Neural cell (in vitro differentiated cells): ENCODE results near the gene CCND1. TPM values are rescaled to one million over a fixed set of nuclear protein-coding genes. Genes with fewer than 3 reads are reported as not detected.

Source experiments
- H2AFZ ChIP-seq: fragments of 200-600, 300-800 bp; sonication (generic), shearing (Covaris generic); 2 replicates; pipeline ENCODE4 v1.6.0; 2014; ENCODE audit warnings: low read depth, mild to moderate bottlenecking, antibody characterized with exemption, low read length, moderate library complexity
- H3F3A ChIP-seq: fragments of 200-600 bp; shearing (Covaris generic); 2 replicates; pipeline ENCODE4 v1.6.1; 2016; ENCODE audit warnings: mild to moderate bottlenecking, moderate library complexity, mixed read lengths, antibody characterized with exemption, low read length; ENCODE audit not compliant: insufficient read depth, poor library complexity, severe bottlenecking
- H3K27ac ChIP-seq: fragments of 200-600, 300-800 bp; sonication (generic), shearing (Covaris generic); 2 replicates; pipeline ENCODE4 v1.5.1; 2014; ENCODE audit warnings: mild to moderate bottlenecking, low read length, moderate library complexity
- H3K27me3 ChIP-seq: fragments of 300-800, 200-600 bp; sonication (generic), shearing (Covaris generic); 2 replicates; pipeline ENCODE4 v1.6.0; 2014; ENCODE audit warnings: mild to moderate bottlenecking, low read depth, low read length, moderate library complexity; ENCODE audit not compliant: insufficient read depth
- H3K36me3 ChIP-seq: fragments of 300-800, 200-600 bp; sonication (generic), shearing (Covaris generic); 2 replicates; pipeline ENCODE4 v1.5.1; 2014; ENCODE audit warnings: mild to moderate bottlenecking, antibody characterized with exemption, low read length, moderate library complexity; ENCODE audit not compliant: insufficient read depth
- H3K4me2 ChIP-seq: fragments of 300-800, 200-600 bp; sonication (generic), shearing (Covaris generic); 2 replicates; pipeline ENCODE4 v1.6.0; 2014; ENCODE audit warnings: mild to moderate bottlenecking, low read length
- H3K4me3 ChIP-seq: fragments of 300-800, 200-600 bp; sonication (generic), shearing (Covaris generic); 2 replicates; pipeline ENCODE4 v1.5.1; 2014; ENCODE audit warnings: mild to moderate bottlenecking, low read length, moderate library complexity
- H3K79me2 ChIP-seq: fragments of 200-600 bp; shearing (Covaris generic); replicated peaks from 2 replicates; pipeline ENCODE4 v1.6.0; 2014; ENCODE audit warnings: mild to moderate bottlenecking, low read length, moderate library complexity; ENCODE audit not compliant: insufficient read depth
- H3K9ac ChIP-seq: fragments of 300-800, 200-600 bp; sonication (generic), shearing (Covaris generic); 2 replicates; pipeline ENCODE4 v1.6.1; 2016; ENCODE audit warnings: mild to moderate bottlenecking, low read length, mixed read lengths
- H3K9me2 ChIP-seq: fragments of 200-600 bp; shearing (Covaris generic); 2 replicates; pipeline ENCODE4 v1.6.1; 2016; ENCODE audit warnings: mild to moderate bottlenecking, low read length, mixed read lengths; ENCODE audit not compliant: insufficient read depth
- H3K9me3 ChIP-seq: fragments of 200-600, 300-800 bp; sonication (generic), shearing (Covaris generic); 2 replicates; pipeline ENCODE4 v1.6.1; 2016; ENCODE audit warnings: mild to moderate bottlenecking, mixed run types, low read length, moderate library complexity, mixed read lengths
- H4K20me1 ChIP-seq: fragments of 200-600 bp; shearing (Covaris generic); 2 replicates; pipeline ENCODE4 v1.6.1; 2016; ENCODE audit warnings: mild to moderate bottlenecking, mixed run types; ENCODE audit not compliant: insufficient read depth
- EP300 ChIP-seq: fragments of 450-650 bp; conservative IDR thresholded peaks from 2 replicates; pipeline ENCODE4 v1.6.1; 2014; ENCODE audit warnings: antibody characterized with exemption, mild to moderate bottlenecking, moderate library complexity; ENCODE audit not compliant: poor library complexity, severe bottlenecking
- EZH2 ChIP-seq: fragments of 200-600, 300-800 bp; shearing (Covaris generic), sonication (generic); IDR thresholded peaks from 2 replicates; pipeline ENCODE4 v1.6.1; 2014; ENCODE audit warnings: antibody characterized with exemption, low read length, borderline replicate concordance, mild to moderate bottlenecking; ENCODE audit not compliant: insufficient read depth, poor library complexity, severe bottlenecking
- MXI1 ChIP-seq: fragments of 450-650 bp; conservative IDR thresholded peaks from 2 replicates; pipeline ENCODE4 v1.6.1; 2014; ENCODE audit warnings: antibody characterized with exemption, mild to moderate bottlenecking; ENCODE audit not compliant: poor library complexity, severe bottlenecking
- POLR2AphosphoS5 ChIP-seq: IDR thresholded peaks from 2 replicates; pipeline ENCODE4 v1.6.1; 2012
- RAD21 ChIP-seq: fragments of 450-650 bp; conservative IDR thresholded peaks from 2 replicates; pipeline ENCODE4 v1.6.1; 2014; ENCODE audit warnings: antibody characterized with exemption, mild to moderate bottlenecking, moderate library complexity
- REST ChIP-seq: IDR thresholded peaks from 2 replicates; pipeline ENCODE4 v1.6.1; 2012; ENCODE audit warnings: borderline replicate concordance
- SMC3 ChIP-seq: fragments of 450-650 bp; conservative IDR thresholded peaks from 2 replicates; pipeline ENCODE4 v1.6.1; 2014; ENCODE audit warnings: antibody characterized with exemption, mild to moderate bottlenecking, moderate library complexity; ENCODE audit not compliant: poor library complexity
- TAF1 ChIP-seq: IDR thresholded peaks from 2 replicates; pipeline ENCODE4 v1.6.1; 2012; ENCODE audit warnings: low read depth
- polyA plus RNA-seq: library from polyadenylated mRNA; depleted of rRNA; stranded (reverse); fragments of >200 nt; gene quantifications from 2 replicates; pipeline ENCODE4 v1.2.3, GENCODE V29; 2014
- TF ChIP-seq, protein P1 (sequence below): fragments of 450-650 bp; IDR thresholded peaks from 2 replicates; pipeline ENCODE4 v1.5.1; 2014; ENCODE audit warnings: antibody characterized with exemption, mild to moderate bottlenecking, moderate library complexity; ENCODE audit not compliant: poor library complexity, severe bottlenecking

The CCND1 gene
- polyA plus RNA-seq, 1 donor from 2014 or later: 2.7 TPM

- Histone ChIP-seq H3K9ac (no peak overlapping the region), H4K20me1 (no peaks in the 10 kb centered on the region)
These were observed 8.6 kb downstream of the CCND1 start for GRCh38 chr11:69649576-69649900.

DNA sequence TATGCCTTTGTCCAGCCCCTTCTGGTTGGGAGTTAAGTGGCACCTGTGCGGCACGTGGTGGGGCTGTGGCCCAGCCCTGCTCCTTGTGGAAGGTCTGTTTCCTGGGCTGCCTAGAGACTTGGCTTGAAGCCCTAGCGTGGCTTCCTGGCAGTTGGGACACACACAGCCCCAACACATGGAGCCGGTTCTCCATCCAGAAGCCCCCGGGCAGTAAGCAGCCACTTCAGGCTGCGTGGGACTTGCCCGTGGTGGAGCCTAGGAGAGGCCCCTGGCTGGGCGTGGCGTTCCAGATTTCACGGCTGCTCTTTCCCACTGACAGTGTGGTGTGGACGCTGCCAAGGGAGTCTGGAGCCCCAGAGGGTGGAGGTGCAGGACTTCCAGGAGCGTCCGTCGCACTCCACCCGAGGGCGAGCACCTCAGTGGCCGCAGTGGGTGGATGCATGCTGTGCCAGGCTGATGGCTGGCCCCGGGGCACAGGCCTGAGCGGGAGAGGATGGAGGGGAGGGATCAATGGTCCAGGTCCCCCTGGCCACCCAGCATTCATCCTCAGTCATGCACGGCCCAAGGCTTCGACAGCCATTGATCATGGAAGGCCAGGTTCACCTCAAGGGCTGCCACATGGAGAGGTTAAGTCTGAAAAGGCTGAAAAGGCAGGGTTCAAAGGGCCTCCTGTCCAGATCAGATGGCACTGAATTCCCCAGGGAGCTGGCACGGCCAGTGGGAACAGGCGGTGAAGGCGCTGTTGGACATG is 9.3 kb downstream of the CCND1 start:
- H3K9ac ChIP-seq: no peak overlapping the region
- no peak overlapping the region for H3K4me2 ChIP-seq
- H3K9me2 ChIP-seq: no peaks in the 10 kb centered on the region
- H2AFZ ChIP-seq: no peak overlapping the region
- H3F3A ChIP-seq: no peaks in the 10 kb centered on the region
- no peak overlapping the region for H3K4me3 ChIP-seq
- no peaks in the 10 kb centered on the region for H3K36me3 ChIP-seq
- H3K27me3 ChIP-seq: peaks cover 9% of the 10 kb centered on the region
- H3K79me2 ChIP-seq: no peaks in the 10 kb centered on the region
- H3K27ac ChIP-seq: no peak overlapping the region
- no peaks in the 10 kb centered on the region for H3K9me3 ChIP-seq
- no peaks in the 10 kb centered on the region for H4K20me1 ChIP-seq
- TF ChIP-seq TAF1 (no peak), REST (no peak), POLR2AphosphoS5 (no peak), SMC3 (no peak), RAD21 (no peak), EZH2 (no peak), EP300 (no peak)

More at GRCh38 chr11:69649576-69649900, 8.6 kb downstream of the CCND1 start:
- TF ChIP-seq TAF1: no peak
- TF ChIP-seq REST: no peak
- TF ChIP-seq EP300: no peak
- TF ChIP-seq SMC3: no peak
- TF ChIP-seq, protein P1, sequence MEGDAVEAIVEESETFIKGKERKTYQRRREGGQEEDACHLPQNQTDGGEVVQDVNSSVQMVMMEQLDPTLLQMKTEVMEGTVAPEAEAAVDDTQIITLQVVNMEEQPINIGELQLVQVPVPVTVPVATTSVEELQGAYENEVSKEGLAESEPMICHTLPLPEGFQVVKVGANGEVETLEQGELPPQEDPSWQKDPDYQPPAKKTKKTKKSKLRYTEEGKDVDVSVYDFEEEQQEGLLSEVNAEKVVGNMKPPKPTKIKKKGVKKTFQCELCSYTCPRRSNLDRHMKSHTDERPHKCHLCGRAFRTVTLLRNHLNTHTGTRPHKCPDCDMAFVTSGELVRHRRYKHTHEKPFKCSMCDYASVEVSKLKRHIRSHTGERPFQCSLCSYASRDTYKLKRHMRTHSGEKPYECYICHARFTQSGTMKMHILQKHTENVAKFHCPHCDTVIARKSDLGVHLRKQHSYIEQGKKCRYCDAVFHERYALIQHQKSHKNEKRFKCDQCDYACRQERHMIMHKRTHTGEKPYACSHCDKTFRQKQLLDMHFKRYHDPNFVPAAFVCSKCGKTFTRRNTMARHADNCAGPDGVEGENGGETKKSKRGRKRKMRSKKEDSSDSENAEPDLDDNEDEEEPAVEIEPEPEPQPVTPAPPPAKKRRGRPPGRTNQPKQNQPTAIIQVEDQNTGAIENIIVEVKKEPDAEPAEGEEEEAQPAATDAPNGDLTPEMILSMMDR: no peak
- no peak for TF ChIP-seq RAD21
- no peak for TF ChIP-seq MXI1
- TF ChIP-seq EZH2: no peak
- H2AFZ ChIP-seq: no peak overlapping the region
- no peaks in the 10 kb centered on the region for H3F3A ChIP-seq
- H3K4me2 ChIP-seq: no peak overlapping the region
- H3K9me2 ChIP-seq: no peaks in the 10 kb centered on the region
- H3K27me3 ChIP-seq: peaks cover 9% of the 10 kb centered on the region
- no peaks in the 10 kb centered on the region for H3K36me3 ChIP-seq
- no peak overlapping the region for H3K4me3 ChIP-seq
- no peaks in the 10 kb centered on the region for H3K9me3 ChIP-seq
- H3K27ac ChIP-seq: no peak overlapping the region
- H3K79me2 ChIP-seq: no peaks in the 10 kb centered on the region
